SK-N-SH treated with all-trans-retinoic acid at 6 μM for 48 hours (cell line): ENCODE results near the gene NAALADL2.

Source experiments
- ATAC-seq: fragments of 200-7000 bp; cut with Tn5 transposase; 3 replicates; pipeline ENCODE4 v1.9.1; 2020; ENCODE audit warnings: mild to moderate bottlenecking, moderate library complexity
- ARNTL ChIP-seq: fragments of 450-650 bp; formaldehyde crosslinking; IDR thresholded peaks from 2 replicates; pipeline ENCODE4 v1.5.0; 2020; ENCODE audit warnings: low read depth, mild to moderate bottlenecking, moderate library complexity, borderline replicate concordance
- BACH2 ChIP-seq: fragments of 250-450 bp; sonication (Bioruptor Pico); IDR thresholded peaks from 2 replicates; pipeline ENCODE4 v1.9.0; 2021; ENCODE audit warnings: mild to moderate bottlenecking, borderline replicate concordance
- CREB5 ChIP-seq: fragments of 250-450 bp; sonication (Bioruptor Pico); IDR thresholded peaks from 2 replicates; pipeline ENCODE4 v1.5.1; 2020; ENCODE audit warnings: low read depth, mild to moderate bottlenecking, moderate library complexity
- CSDC2 ChIP-seq: fragments of 250-450 bp; sonication (Bioruptor Pico); IDR thresholded peaks from 2 replicates; pipeline ENCODE4 v1.5.0; 2020; ENCODE audit warnings: mild to moderate bottlenecking, moderate library complexity
- GLIS3 ChIP-seq: fragments of 250-450 bp; sonication (Bioruptor Pico); IDR thresholded peaks from 2 replicates; pipeline ENCODE4 v1.5.0; 2020; ENCODE audit warnings: mild to moderate bottlenecking, moderate library complexity
- ISL1 ChIP-seq: fragments of 250-450 bp; sonication (Bioruptor Pico); IDR thresholded peaks from 2 replicates; pipeline ENCODE4 v2.1.2; 2022; ENCODE audit warnings: mild to moderate bottlenecking, moderate library complexity
- OSR1 ChIP-seq: fragments of 250-450 bp; sonication (Bioruptor Pico); IDR thresholded peaks from 2 replicates; pipeline ENCODE4 v1.8.0; 2022; ENCODE audit warnings: moderate library complexity, mild to moderate bottlenecking, inconsistent platforms
- POU6F1 ChIP-seq: fragments of 250-450 bp; sonication (Bioruptor Pico); IDR thresholded peaks from 2 replicates; pipeline ENCODE4 v1.8.0; 2021; ENCODE audit warnings: low read depth, mild to moderate bottlenecking, moderate library complexity, borderline replicate concordance
- PPARA ChIP-seq: fragments of 250-450 bp; sonication (Bioruptor Pico); IDR thresholded peaks from 2 replicates; pipeline ENCODE4 v1.5.0; 2020; ENCODE audit warnings: mild to moderate bottlenecking, borderline replicate concordance
- TCF4 ChIP-seq: fragments of 250-450 bp; sonication (Bioruptor Pico); IDR thresholded peaks from 2 replicates; pipeline ENCODE4 v1.8.0; 2021; ENCODE audit warnings: mild to moderate bottlenecking, moderate library complexity, borderline replicate concordance
- TOX ChIP-seq: fragments of 250-450 bp; sonication (Bioruptor Pico); IDR thresholded peaks from 2 replicates; pipeline ENCODE4 v1.8.0; 2021; ENCODE audit warnings: mild to moderate bottlenecking, moderate library complexity, borderline replicate concordance
- TSHZ2 ChIP-seq: fragments of 250-450 bp; sonication (Bioruptor Pico); IDR thresholded peaks from 2 replicates; pipeline ENCODE4 v1.5.0; 2020; ENCODE audit warnings: mild to moderate bottlenecking, moderate library complexity
- ZFP3 ChIP-seq: fragments of 250-450 bp; sonication (Bioruptor Pico); IDR thresholded peaks from 2 replicates; pipeline ENCODE4 v1.5.0; 2020; ENCODE audit warnings: mild to moderate bottlenecking, moderate library complexity
- ZFP30 ChIP-seq: fragments of 450-650 bp; formaldehyde crosslinking; IDR thresholded peaks from 2 replicates; pipeline ENCODE4 v1.5.0; 2022; ENCODE audit warnings: mild to moderate bottlenecking, moderate library complexity
- ZNF565 ChIP-seq: fragments of 450-650 bp; formaldehyde crosslinking; conservative IDR thresholded peaks from 2 replicates; pipeline ENCODE4 v1.5.0; 2020; ENCODE audit warnings: low read depth, mild to moderate bottlenecking, moderate library complexity
- ZNF8 ChIP-seq: fragments of 450-650 bp; formaldehyde crosslinking; IDR thresholded peaks from 2 replicates; pipeline ENCODE4 v1.5.0; 2020; ENCODE audit warnings: mild to moderate bottlenecking, moderate library complexity
- TF ChIP-seq, protein P1 (sequence below): fragments of 250-450 bp; sonication (Bioruptor Pico); IDR thresholded peaks from 2 replicates; pipeline ENCODE4 v1.8.0; 2020; ENCODE audit warnings: mild to moderate bottlenecking, moderate library complexity, borderline replicate concordance

The NAALADL2 gene

DNA sequence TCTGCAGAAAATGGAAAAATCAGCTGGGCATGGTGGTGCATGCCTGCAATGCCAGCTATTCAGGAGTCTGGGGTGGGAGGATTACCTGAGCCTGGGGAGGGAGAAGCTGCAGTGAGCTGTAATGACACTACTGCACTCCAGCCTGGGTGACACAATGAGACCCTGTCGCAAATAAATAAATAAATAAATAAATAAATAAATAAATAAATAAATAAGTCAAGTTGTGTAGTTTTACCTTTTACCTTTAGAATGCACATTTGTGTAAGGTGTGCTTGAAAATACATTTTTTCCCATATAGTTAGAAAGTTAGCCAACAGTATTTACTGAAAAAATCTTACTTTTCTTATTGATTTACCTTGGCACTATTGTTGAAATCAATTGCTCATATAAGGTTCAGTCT, 515.6 kb downstream of the NAALADL2 start:
- ATAC-seq = no peak
- TF ChIP-seq ISL1 (CRISPR knock-in tag) (no peak), GLIS3 (CRISPR knock-in tag) (no peak), ZNF565 (CRISPR knock-in tag) (no peak), ZFP3 (CRISPR knock-in tag) (no peak), CREB5 (CRISPR knock-in tag) (no peak), ZFP30 (CRISPR knock-in tag) (no peak), CSDC2 (CRISPR knock-in tag) (no peak), TCF4 (CRISPR knock-in tag) (no peak), POU6F1 (CRISPR knock-in tag) (no peak)
- TF ChIP-seq, protein P1, sequence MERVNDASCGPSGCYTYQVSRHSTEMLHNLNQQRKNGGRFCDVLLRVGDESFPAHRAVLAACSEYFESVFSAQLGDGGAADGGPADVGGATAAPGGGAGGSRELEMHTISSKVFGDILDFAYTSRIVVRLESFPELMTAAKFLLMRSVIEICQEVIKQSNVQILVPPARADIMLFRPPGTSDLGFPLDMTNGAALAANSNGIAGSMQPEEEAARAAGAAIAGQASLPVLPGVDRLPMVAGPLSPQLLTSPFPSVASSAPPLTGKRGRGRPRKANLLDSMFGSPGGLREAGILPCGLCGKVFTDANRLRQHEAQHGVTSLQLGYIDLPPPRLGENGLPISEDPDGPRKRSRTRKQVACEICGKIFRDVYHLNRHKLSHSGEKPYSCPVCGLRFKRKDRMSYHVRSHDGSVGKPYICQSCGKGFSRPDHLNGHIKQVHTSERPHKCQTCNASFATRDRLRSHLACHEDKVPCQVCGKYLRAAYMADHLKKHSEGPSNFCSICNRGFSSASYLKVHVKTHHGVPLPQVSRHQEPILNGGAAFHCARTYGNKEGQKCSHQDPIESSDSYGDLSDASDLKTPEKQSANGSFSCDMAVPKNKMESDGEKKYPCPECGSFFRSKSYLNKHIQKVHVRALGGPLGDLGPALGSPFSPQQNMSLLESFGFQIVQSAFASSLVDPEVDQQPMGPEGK (CRISPR knock-in tag) = no peak

GRCh38 chr3:175378348-175378747, 519.2 kb downstream of the NAALADL2 start:
- TF ChIP-seq ZFP30 (CRISPR knock-in tag) (no peak), ZNF565 (CRISPR knock-in tag) (no peak), TSHZ2 (CRISPR knock-in tag) (no peak), PPARA (CRISPR knock-in tag) (no peak), OSR1 (no peak), ISL1 (CRISPR knock-in tag) (no peak), TOX (no peak), CREB5 (CRISPR knock-in tag) (no peak), ARNTL (CRISPR knock-in tag) (no peak), GLIS3 (CRISPR knock-in tag) (no peak), ZNF8 (no peak), CSDC2 (CRISPR knock-in tag) (no peak), BACH2 (CRISPR knock-in tag) (no peak), POU6F1 (CRISPR knock-in tag) (no peak)
- TF ChIP-seq, protein P1 (CRISPR knock-in tag) = no peak
- TF ChIP-seq, all 23 proteins: peak for 0

More at GRCh38 chr3:175378348-175378747, 519.2 kb downstream of the NAALADL2 start:
- no peak for ATAC-seq
